ENCODE results near the gene DOCK8. TPM values are rescaled to one million over a fixed set of nuclear protein-coding genes. Genes with fewer than 3 reads are reported as not detected.

Gene DOCK8
- total RNA-seq, 4 donors from 2014 or later, result 5.1 to 15.1 (median 8.4) TPM

DNA sequence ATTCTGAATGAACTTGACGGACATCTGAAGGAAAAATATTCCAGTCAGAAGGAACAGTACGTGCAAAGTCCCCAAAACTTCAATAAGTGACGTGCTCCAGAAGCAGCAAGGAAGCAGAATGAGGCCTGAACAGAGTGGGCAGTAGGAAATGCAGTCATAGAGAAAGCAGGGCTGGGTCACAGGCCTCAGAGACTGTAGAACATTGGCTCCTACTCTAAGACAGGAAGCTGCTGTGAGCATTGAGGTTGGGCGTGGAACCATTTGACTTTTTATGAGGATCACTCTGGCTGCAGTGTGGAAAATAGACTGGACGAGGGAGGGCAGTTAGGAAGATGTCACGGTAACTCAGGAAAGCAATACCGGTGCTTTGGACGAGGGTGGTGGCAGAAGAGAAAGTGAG is 64.0 kb downstream of the DOCK8 start:
- WGBS, 2 donors, result 72 to 78% methylated on average over 8 of the region's 8 CpGs
- DNase-seq (ENCODE audit: low spot score in 2 of 2), result no peak
- intact Hi-C loops (cut with DNase I; ENCODE audit: low total_unique reads), result no loop called here
- TF ChIP-seq POLR2A (IDR thresholded peaks at IDR 0.05) (no peak), CTCF (IDR thresholded peaks at IDR 0.05) (no peak)
- H3K4me3 ChIP-seq (ENCODE audit: low read depth, poor library complexity, severe bottlenecking), result no peak overlapping the region

DNA sequence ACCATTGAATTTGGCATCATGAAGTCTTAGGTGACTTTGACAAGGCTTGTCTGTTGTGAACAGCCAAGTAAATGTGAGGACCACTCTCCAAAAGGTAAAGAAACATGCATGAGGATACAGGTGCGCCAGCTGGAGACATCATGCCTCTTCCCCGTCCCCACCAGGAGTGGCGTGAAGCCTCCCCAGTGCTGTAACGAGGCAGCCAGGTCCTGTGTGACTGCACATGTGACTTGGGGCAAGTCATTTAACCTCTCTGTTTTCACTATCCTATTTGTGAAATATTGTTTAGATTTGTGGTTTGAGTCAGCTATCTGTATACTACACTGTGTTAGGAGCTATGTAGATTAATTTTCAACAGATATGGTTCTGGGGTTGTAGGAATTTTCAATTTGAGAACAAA is 65.0 kb downstream of the DOCK8 start:
- WGBS, 2 donors, result 83 to 86% methylated on average over 4 of the region's 4 CpGs
- no peak for DNase-seq (ENCODE audit: low spot score in 2 of 2)
- intact Hi-C loops (cut with DNase I; ENCODE audit: low total_unique reads), result no loop called here
- no peak overlapping the region for H3K4me3 ChIP-seq (ENCODE audit: low read depth, poor library complexity, severe bottlenecking)
- no peak for TF ChIP-seq POLR2A (IDR thresholded peaks at IDR 0.05)
- TF ChIP-seq CTCF (IDR thresholded peaks at IDR 0.05), result no peak

DNA sequence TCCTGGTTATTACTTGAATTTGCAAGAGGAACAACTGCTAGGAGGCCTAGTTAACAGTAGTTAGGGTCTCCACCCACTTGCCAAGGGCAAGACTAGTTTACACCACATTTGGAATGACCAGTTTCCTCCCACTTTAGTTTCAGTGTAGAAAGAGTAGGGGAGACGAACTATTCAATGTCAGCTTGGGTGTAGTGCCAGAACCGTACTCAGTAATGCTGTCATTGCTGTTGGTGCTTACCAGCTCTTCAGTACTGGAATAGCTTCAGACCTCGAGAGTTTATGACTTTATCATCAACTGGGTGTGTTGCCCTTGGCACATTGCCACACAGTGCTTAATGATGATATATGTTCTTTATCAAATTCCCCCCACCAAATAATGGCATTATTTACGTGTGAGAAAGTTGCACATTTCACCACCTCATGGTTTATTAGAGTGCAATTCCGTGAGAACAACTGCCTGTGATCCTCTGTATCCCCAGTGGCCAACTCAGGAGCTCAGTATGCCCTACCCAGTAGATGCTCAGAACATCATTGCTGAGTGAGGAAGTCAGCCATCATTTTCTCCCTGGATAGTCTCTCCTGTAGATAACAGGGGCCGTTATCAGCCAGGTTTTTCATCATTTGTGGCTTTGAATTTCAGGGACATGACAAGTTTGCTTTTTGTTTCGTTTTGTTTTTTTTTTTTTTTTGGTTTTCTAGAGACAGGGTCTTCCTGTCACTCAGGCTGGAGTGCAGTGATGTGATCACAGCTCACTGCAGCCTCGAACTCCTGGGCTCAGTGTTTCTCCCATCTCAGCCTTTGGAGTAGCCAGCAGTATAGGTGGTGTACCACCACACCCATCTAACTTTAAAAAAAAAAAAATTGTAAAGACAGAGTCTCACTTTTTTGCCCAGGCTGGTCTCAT is 67.3 kb downstream of the DOCK8 start:
- 35 to 52% methylated on average over 8 of the region's 8 CpGs for WGBS, 2 donors
- no peak for DNase-seq (ENCODE audit: low spot score in 2 of 2)
- TF ChIP-seq POLR2A (IDR thresholded peaks at IDR 0.05) (no peak), CTCF (IDR thresholded peaks at IDR 0.05) (no peak)
- no peak overlapping the region for H3K4me3 ChIP-seq (ENCODE audit: low read depth, poor library complexity, severe bottlenecking)
- intact Hi-C loops (cut with DNase I; ENCODE audit: low total_unique reads), result no loop called here

- intact Hi-C loops (cut with DNase I; ENCODE audit: low total_unique reads), result no loop called here
- no peak for TF ChIP-seq POLR2A (IDR thresholded peaks at IDR 0.05)
- no peak for TF ChIP-seq CTCF (IDR thresholded peaks at IDR 0.05)
- 54 to 57% methylated on average over 12 of the region's 12 CpGs for WGBS, 2 donors
- no peak for DNase-seq (ENCODE audit: low spot score in 2 of 2)
- H3K4me3 ChIP-seq (ENCODE audit: low read depth, poor library complexity, severe bottlenecking), result no peak overlapping the region
Measured at GRCh38 chr9:286071-286740, 71.5 kb downstream of the DOCK8 start.

DNA sequence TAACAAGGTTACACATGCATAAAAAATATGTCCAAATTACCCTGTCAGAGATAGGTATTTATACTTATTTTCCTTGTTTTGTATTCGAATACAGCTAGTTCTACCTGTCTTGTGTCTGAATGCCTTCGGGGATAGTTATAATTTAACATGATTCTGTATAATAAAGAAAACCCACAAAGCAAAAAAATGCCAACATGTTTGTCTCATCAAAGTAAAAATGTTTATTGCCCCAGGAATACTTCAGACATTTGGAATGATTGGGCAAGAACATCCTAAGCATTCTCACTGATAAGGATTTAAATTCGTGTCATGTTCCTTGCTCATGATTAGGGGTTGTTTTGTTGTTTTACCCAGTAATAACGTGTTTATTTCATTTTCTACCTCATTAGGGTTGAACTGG is 74.5 kb downstream of the DOCK8 start:
- DNase-seq (ENCODE audit: low spot score in 2 of 2), result no peak
- intact Hi-C loops (cut with DNase I; ENCODE audit: low total_unique reads), result no loop called here
- WGBS, 2 donors, result 42 to 44% methylated on average over 4 of the region's 4 CpGs
- TF ChIP-seq CTCF (IDR thresholded peaks at IDR 0.05) (no peak), POLR2A (IDR thresholded peaks at IDR 0.05) (no peak)
- no peak overlapping the region for H3K4me3 ChIP-seq (ENCODE audit: low read depth, poor library complexity, severe bottlenecking)
